ENCODE data around the gene C22orf15.

C22orf15 gene

GRCh38 chr22:23812378-23812777 is 49.6 kb downstream of the C22orf15 start:
- no peak overlapping the region for H3K4me3 ChIP-seq (ENCODE audit: low read depth, low read length)
- no peak for TF ChIP-seq CTCF (IDR thresholded peaks at IDR 0.05; ENCODE audit: borderline replicate concordance, insufficient read depth, low read depth, low read length)

Measured in GM12875 (cell line).